ENCODE results near the gene PPP3CB. TPM values are rescaled to one million over a fixed set of nuclear protein-coding genes. Genes with fewer than 3 reads are reported as not detected.

Gene PPP3CB
- total and polyA plus RNA-seq, 4 experiments from 2014 or later, result 8.9 to 48.1 (median 28.5) TPM

DNA sequence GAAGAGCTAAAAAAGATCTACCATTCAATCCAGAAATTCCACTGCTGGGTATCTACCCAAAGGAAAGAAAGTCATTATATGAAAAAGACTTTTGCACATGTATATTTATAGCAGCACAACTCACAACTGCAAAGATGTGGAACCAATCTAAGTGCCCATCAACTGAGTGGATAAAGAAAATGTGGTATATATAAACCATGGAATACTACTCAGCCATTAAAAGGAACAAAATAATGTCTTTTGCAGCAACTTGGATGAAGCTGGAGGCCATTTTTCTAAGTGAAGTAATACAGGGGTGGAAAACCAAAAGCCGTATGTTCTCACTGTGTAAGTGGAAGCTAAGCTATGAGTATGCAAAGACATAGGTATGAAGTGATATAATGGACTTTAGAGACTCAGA is 84.9 kb downstream of the PPP3CB start:
- Histone ChIP-seq H3K4me1 (ENCODE audit: insufficient read depth, low read length) (peaks cover 56% of the 10 kb centered on the region), H3K36me3 (ENCODE audit: insufficient read depth, low read length) (no peaks in the 10 kb centered on the region), H3K9me3 (ENCODE audit: control insufficient read depth in 1 of 2, low read length in 2 of 2) (no peaks in the 10 kb centered on the region), H3K27me3 (ENCODE audit: insufficient read depth, low read length) (no peaks in the 10 kb centered on the region), H3K27ac (ENCODE audit: low read depth, low read length) (no peak overlapping the region), H3K4me3 (ENCODE audit: low read length in 2 of 2) (no peak overlapping the region)
- H3K27ac Mint-ChIP-seq, result no peak overlapping the region
- no peak for DNase-seq
- H3K4me3 Mint-ChIP-seq, result peak overlapping the region in 7 of 8 donors; percentile 1 to 41 (median 18)
- peaks cover 16 to 30% of the 10 kb centered on the region in 2 donors for H3K36me3 Mint-ChIP-seq
- intact Hi-C loops (cut with micrococcal nuclease), result loop anchor here (5.0 kb wide), 4 partner anchors 54 to 314 kb away; partner anchors contain the start of genes CFAP70, ECD, FAM149B1 and P4HA1
- ChIA-PET POLR2A (ENCODE audit: partially characterized antibody) (interaction anchor here (1.4 to 2.4 kb wide), 2 partner anchors 9 to 84 kb away, joined by 4 to 13 read pairs; partner anchors contain the start of gene PPP3CB), CTCF (ENCODE audit: partially characterized antibody) (interaction anchor here (0.7 kb wide), 1 partner anchor 378 kb away, joined by 4 read pairs; no protein-coding TSS in a partner anchor)
- peaks cover 0 to 2% of the 10 kb centered on the region in 2 donors for H3K27me3 Mint-ChIP-seq
- peaks cover 0 to 2% (median 0%) of the 10 kb centered on the region in 8 donors for H3K9me3 Mint-ChIP-seq
- peaks cover 50 to 82% (median 66%) of the 10 kb centered on the region in 4 donors for H3K4me1 Mint-ChIP-seq

GRCh38 chr10:73408978-73409521 is 86.8 kb downstream of the PPP3CB start:
- Histone ChIP-seq H3K9me3 (ENCODE audit: control insufficient read depth in 1 of 2, low read length in 2 of 2) (no peaks in the 10 kb centered on the region), H3K4me1 (ENCODE audit: insufficient read depth, low read length) (peaks cover 56% of the 10 kb centered on the region), H3K27me3 (ENCODE audit: insufficient read depth, low read length) (no peaks in the 10 kb centered on the region), H3K36me3 (ENCODE audit: insufficient read depth, low read length) (no peaks in the 10 kb centered on the region), H3K4me3 (ENCODE audit: low read length in 2 of 2) (no peak overlapping the region), H3K27ac (ENCODE audit: low read depth, low read length) (no peak overlapping the region)
- no peak for DNase-seq
- Mint-ChIP-seq H3K4me3 (peak overlapping the region in 4 of 8 donors; percentile 17 to 47 (median 28)), H3K4me1 (peaks cover 44 to 79% (median 61%) of the 10 kb centered on the region in 4 donors), H3K27me3 (no peaks in the 10 kb centered on the region), H3K36me3 (peaks cover 16 to 28% of the 10 kb centered on the region in 2 donors), H3K27ac (no peak overlapping the region), H3K9me3 (peaks cover 0 to 2% (median 0%) of the 10 kb centered on the region in 8 donors)
- ChIA-PET CTCF (ENCODE audit: partially characterized antibody) (interaction anchor here (1.4 kb wide), 1 partner anchor 11 kb away, joined by 3 read pairs; no protein-coding TSS in a partner anchor), POLR2A (ENCODE audit: partially characterized antibody) (no interaction called here)
- intact Hi-C loops (cut with micrococcal nuclease), result no loop called here

DNA sequence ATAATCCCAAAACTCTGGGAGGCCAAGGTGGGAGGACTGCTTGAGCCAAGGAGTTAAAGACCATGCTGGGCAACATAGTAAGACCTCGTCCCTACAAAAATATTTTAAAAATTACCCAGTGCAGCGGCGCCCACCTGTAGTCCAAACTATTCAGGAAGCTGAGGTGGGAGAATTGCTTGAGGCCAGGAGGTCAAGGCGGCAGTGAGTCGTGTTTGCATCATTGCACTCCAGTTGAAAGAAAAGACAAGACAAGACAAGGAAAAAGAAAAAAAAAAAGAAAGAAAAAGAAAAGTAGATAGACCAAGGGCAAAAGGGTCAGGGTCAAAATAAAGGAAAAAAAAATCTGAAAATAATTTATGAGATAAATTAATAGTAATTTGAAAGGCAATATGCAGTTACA is 87.8 kb downstream of the PPP3CB start:
- CTCF ChIA-PET (ENCODE audit: partially characterized antibody), result no interaction called here
- Histone ChIP-seq H3K36me3 (ENCODE audit: insufficient read depth, low read length) (no peaks in the 10 kb centered on the region), H3K4me3 (ENCODE audit: low read length in 2 of 2) (no peak overlapping the region), H3K27me3 (ENCODE audit: insufficient read depth, low read length) (no peaks in the 10 kb centered on the region), H3K27ac (ENCODE audit: low read depth, low read length) (no peak overlapping the region), H3K9me3 (ENCODE audit: control insufficient read depth in 1 of 2, low read length in 2 of 2) (no peaks in the 10 kb centered on the region), H3K4me1 (ENCODE audit: insufficient read depth, low read length) (peaks cover 56% of the 10 kb centered on the region)
- Mint-ChIP-seq H3K27me3 (no peaks in the 10 kb centered on the region), H3K4me3 (no peak overlapping the region), H3K36me3 (peaks cover 16 to 25% of the 10 kb centered on the region in 2 donors), H3K9me3 (peaks cover 0 to 2% (median 0%) of the 10 kb centered on the region in 8 donors), H3K4me1 (peaks cover 45 to 84% (median 60%) of the 10 kb centered on the region in 4 donors), H3K27ac (no peak overlapping the region)
- intact Hi-C loops (cut with micrococcal nuclease), result no loop called here
- POLR2A ChIA-PET (ENCODE audit: partially characterized antibody), result no interaction called here
- DNase-seq, result no peak

- H3K27me3 ChIP-seq (ENCODE audit: insufficient read depth, low read length), result no peaks in the 10 kb centered on the region
- intact Hi-C loops (cut with micrococcal nuclease), result no loop called here
- POLR2A ChIA-PET (ENCODE audit: partially characterized antibody), result no interaction called here
- H3K4me1 ChIP-seq (ENCODE audit: insufficient read depth, low read length), result peaks cover 50% of the 10 kb centered on the region
- H3K4me3 ChIP-seq (ENCODE audit: low read length in 2 of 2), result no peak overlapping the region
- DNase-seq, result no peak
- CTCF ChIA-PET (ENCODE audit: partially characterized antibody), result no interaction called here
- H3K27me3 Mint-ChIP-seq, result no peaks in the 10 kb centered on the region
- no peak overlapping the region for H3K27ac Mint-ChIP-seq
- H3K4me1 Mint-ChIP-seq, result peaks cover 43 to 84% (median 59%) of the 10 kb centered on the region in 4 donors
- peaks cover 16 to 23% of the 10 kb centered on the region in 2 donors for H3K36me3 Mint-ChIP-seq
- peaks cover 0 to 2% (median 0%) of the 10 kb centered on the region in 8 donors for H3K9me3 Mint-ChIP-seq
- no peaks in the 10 kb centered on the region for H3K9me3 ChIP-seq (ENCODE audit: control insufficient read depth in 1 of 2, low read length in 2 of 2)
- no peak overlapping the region for H3K27ac ChIP-seq (ENCODE audit: low read depth, low read length)
- peak overlapping the region in 2 of 8 donors; percentile 25 to 31 for H3K4me3 Mint-ChIP-seq
- no peaks in the 10 kb centered on the region for H3K36me3 ChIP-seq (ENCODE audit: insufficient read depth, low read length)
Observed at GRCh38 chr10:73407495-73407894, 88.3 kb downstream of the PPP3CB start.

DNA sequence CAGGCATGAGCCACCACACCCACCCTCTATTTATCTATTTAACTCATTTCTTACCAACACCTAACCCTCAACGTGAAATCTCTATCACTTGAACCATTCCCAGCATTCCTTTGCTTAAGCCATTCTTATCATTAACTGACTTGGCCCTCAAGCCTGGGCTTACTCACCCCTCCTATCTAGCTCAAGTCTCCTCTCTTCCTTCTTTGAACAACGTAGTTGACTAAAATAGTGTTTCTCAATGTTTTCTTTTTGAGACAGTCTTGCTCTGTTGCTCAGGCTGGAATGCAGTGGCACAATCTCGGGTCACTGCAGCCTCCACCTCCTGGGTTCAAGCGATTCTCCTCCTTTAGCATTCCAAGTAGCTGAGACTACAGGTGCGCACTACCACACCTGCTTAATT is 89.0 kb downstream of the PPP3CB start:
- ChIA-PET CTCF (ENCODE audit: partially characterized antibody) (no interaction called here), POLR2A (ENCODE audit: partially characterized antibody) (no interaction called here)
- H3K27me3 ChIP-seq (ENCODE audit: insufficient read depth, low read length), result no peaks in the 10 kb centered on the region
- H3K4me1 Mint-ChIP-seq, result peaks cover 43 to 79% (median 58%) of the 10 kb centered on the region in 4 donors
- peaks cover 16 to 23% of the 10 kb centered on the region in 2 donors for H3K36me3 Mint-ChIP-seq
- no peak overlapping the region for H3K27ac ChIP-seq (ENCODE audit: low read depth, low read length)
- H3K4me3 Mint-ChIP-seq, result peak overlapping the region in 1 of 8 donors; percentile 2
- DNase-seq, result no peak
- H3K9me3 Mint-ChIP-seq, result peaks cover 0 to 2% (median 0%) of the 10 kb centered on the region in 8 donors
- no peak overlapping the region for H3K4me3 ChIP-seq (ENCODE audit: low read length in 2 of 2)
- no peaks in the 10 kb centered on the region for H3K36me3 ChIP-seq (ENCODE audit: insufficient read depth, low read length)
- no peaks in the 10 kb centered on the region for H3K27me3 Mint-ChIP-seq
- H3K27ac Mint-ChIP-seq, result peak overlapping the region in 3 of 7 donors; percentile 7 to 47 (median 29)
- no peaks in the 10 kb centered on the region for H3K9me3 ChIP-seq (ENCODE audit: control insufficient read depth in 1 of 2, low read length in 2 of 2)
- peaks cover 44% of the 10 kb centered on the region for H3K4me1 ChIP-seq (ENCODE audit: insufficient read depth, low read length)
- intact Hi-C loops (cut with micrococcal nuclease), result no loop called here

DNA sequence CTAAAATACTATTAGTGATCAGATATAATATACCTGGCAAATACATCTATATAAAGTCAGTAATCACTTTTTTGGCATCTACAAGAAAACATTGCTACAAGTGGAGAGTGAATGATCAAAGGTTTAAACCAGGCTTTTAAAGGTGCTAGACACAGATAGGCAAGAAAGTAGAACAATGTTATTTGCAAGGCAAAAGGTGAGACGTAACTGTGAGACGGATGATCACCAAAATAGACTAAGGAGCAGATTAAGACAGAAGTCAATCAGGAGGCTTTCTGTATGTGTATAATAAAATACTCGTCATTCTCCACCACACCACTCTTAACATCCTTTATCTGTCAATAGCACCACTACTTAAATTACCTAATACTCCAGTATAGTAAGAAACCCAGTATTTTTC is 90.3 kb downstream of the PPP3CB start:
- Histone ChIP-seq H3K4me3 (ENCODE audit: low read length in 2 of 2) (no peak overlapping the region), H3K4me1 (ENCODE audit: insufficient read depth, low read length) (peaks cover 35% of the 10 kb centered on the region), H3K36me3 (ENCODE audit: insufficient read depth, low read length) (no peaks in the 10 kb centered on the region), H3K9me3 (ENCODE audit: control insufficient read depth in 1 of 2, low read length in 2 of 2) (no peaks in the 10 kb centered on the region), H3K27ac (ENCODE audit: low read depth, low read length) (no peak overlapping the region), H3K27me3 (ENCODE audit: insufficient read depth, low read length) (no peaks in the 10 kb centered on the region)
- ChIA-PET POLR2A (ENCODE audit: partially characterized antibody) (no interaction called here), CTCF (ENCODE audit: partially characterized antibody) (no interaction called here)
- DNase-seq, result no peak
- H3K27ac Mint-ChIP-seq, result peak overlapping the region in 1 of 7 donors; percentile 12
- H3K4me3 Mint-ChIP-seq, result no peak overlapping the region
- no peaks in the 10 kb centered on the region for H3K27me3 Mint-ChIP-seq
- intact Hi-C loops (cut with micrococcal nuclease), result no loop called here
- peaks cover 17 to 19% of the 10 kb centered on the region in 2 donors for H3K36me3 Mint-ChIP-seq
- H3K9me3 Mint-ChIP-seq, result peaks cover 0 to 2% (median 0%) of the 10 kb centered on the region in 8 donors
- peaks cover 35 to 72% (median 49%) of the 10 kb centered on the region in 4 donors for H3K4me1 Mint-ChIP-seq

DNA sequence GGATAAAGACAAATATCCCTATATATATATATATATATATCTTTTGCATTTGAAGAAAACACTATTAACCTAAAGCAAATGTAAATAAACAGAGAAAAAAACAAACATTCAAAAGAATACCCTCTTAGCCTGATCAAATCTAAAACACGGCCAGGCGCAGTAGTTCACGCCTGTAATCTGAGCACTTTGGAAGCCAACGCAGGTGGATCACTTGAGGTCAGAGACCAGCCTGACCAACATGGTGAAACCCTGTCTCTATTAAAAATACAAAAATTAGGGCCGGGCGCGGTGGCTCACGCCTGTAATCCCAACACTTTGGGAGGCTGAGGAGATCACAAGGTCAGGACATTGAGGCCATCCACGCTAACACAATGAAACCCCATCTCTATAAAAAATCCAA is 91.1 kb downstream of the PPP3CB start:
- Mint-ChIP-seq H3K9me3 (peaks cover 0 to 2% (median 0%) of the 10 kb centered on the region in 8 donors), H3K36me3 (peaks cover 15 to 17% of the 10 kb centered on the region in 2 donors), H3K4me3 (no peak overlapping the region), H3K27ac (no peak overlapping the region), H3K4me1 (peaks cover 31 to 63% (median 43%) of the 10 kb centered on the region in 4 donors), H3K27me3 (no peaks in the 10 kb centered on the region)
- no peak for DNase-seq
- H3K4me3 ChIP-seq (ENCODE audit: low read length in 2 of 2), result no peak overlapping the region
- ChIA-PET POLR2A (ENCODE audit: partially characterized antibody) (no interaction called here), CTCF (ENCODE audit: partially characterized antibody) (no interaction called here)
- H3K27ac ChIP-seq (ENCODE audit: low read depth, low read length), result no peak overlapping the region
- H3K27me3 ChIP-seq (ENCODE audit: insufficient read depth, low read length), result no peaks in the 10 kb centered on the region
- intact Hi-C loops (cut with micrococcal nuclease), result no loop called here
- H3K4me1 ChIP-seq (ENCODE audit: insufficient read depth, low read length), result peaks cover 27% of the 10 kb centered on the region
- H3K9me3 ChIP-seq (ENCODE audit: control insufficient read depth in 1 of 2, low read length in 2 of 2), result no peaks in the 10 kb centered on the region
- no peaks in the 10 kb centered on the region for H3K36me3 ChIP-seq (ENCODE audit: insufficient read depth, low read length)

Measured in CD4-positive, alpha-beta memory T cell (primary cell).